OCI-LY1 (cell line): Measurements from ENCODE around the gene ABHD16A.

Source experiments
- EZH2 ChIP-seq: fragments of 200-600 bp; sonication (generic), shearing (Covaris generic); IDR thresholded peaks from 2 replicates; pipeline ENCODE4 v1.8.0; 2017; ENCODE audit warnings: borderline replicate concordance, mixed run types, mild to moderate bottlenecking, antibody characterized with exemption, low read length, moderate library complexity, mixed read lengths
- TF ChIP-seq, protein P1 (sequence below): fragments of 200-600 bp; sonication (generic), shearing (Covaris generic); IDR thresholded peaks from 2 replicates; pipeline ENCODE4 v1.5.1; 2017; ENCODE audit warnings: mild to moderate bottlenecking, antibody characterized with exemption, low read length, moderate library complexity, mixed read lengths

- TF ChIP-seq EZH2: no peak
- TF ChIP-seq, protein P1, sequence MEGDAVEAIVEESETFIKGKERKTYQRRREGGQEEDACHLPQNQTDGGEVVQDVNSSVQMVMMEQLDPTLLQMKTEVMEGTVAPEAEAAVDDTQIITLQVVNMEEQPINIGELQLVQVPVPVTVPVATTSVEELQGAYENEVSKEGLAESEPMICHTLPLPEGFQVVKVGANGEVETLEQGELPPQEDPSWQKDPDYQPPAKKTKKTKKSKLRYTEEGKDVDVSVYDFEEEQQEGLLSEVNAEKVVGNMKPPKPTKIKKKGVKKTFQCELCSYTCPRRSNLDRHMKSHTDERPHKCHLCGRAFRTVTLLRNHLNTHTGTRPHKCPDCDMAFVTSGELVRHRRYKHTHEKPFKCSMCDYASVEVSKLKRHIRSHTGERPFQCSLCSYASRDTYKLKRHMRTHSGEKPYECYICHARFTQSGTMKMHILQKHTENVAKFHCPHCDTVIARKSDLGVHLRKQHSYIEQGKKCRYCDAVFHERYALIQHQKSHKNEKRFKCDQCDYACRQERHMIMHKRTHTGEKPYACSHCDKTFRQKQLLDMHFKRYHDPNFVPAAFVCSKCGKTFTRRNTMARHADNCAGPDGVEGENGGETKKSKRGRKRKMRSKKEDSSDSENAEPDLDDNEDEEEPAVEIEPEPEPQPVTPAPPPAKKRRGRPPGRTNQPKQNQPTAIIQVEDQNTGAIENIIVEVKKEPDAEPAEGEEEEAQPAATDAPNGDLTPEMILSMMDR: no peak
Measured at GRCh38 chr6:31683591-31683990, 19.5 kb downstream of the ABHD16A start.
